Chondrocyte (in vitro differentiated cells): ENCODE results near the gene HSD3B2. TPM values are rescaled to one million over a fixed set of nuclear protein-coding genes. Genes with fewer than 3 reads are reported as not detected.

ENCODE experiments used
- DNase-seq: peaks from one replicate; pipeline ENCODE4 v3.0.0; 2021; ENCODE audit warnings: mixed read lengths, low spot score
- H3K27ac Mint-ChIP-seq: one replicate; pipeline ENCODE4 v1.8.0; 2021; ENCODE audit warnings: mild to moderate bottlenecking, moderate library complexity, mixed read lengths; ENCODE audit not compliant: unreplicated experiment
- H3K27me3 Mint-ChIP-seq: 2 replicates; pipeline ENCODE4 v1.8.0; 2021; ENCODE audit warnings: low read depth, mixed read lengths
- H3K36me3 Mint-ChIP-seq: 2 replicates; pipeline ENCODE4 v1.8.0; 2021; ENCODE audit warnings: low read depth, mixed read lengths
- H3K4me1 Mint-ChIP-seq: 2 replicates; pipeline ENCODE4 v1.8.0; 2021; ENCODE audit warnings: low read depth, mild to moderate bottlenecking, mixed read lengths
- H3K4me3 Mint-ChIP-seq: one replicate; pipeline ENCODE4 v1.8.0; 2021; ENCODE audit warnings: mild to moderate bottlenecking, moderate library complexity, mixed read lengths; ENCODE audit not compliant: unreplicated experiment
- H3K9me3 Mint-ChIP-seq: 2 replicates; pipeline ENCODE4 v1.8.0; 2021; ENCODE audit warnings: low read depth, mixed read lengths
- CTCF ChIP-seq: fragments of 200-600 bp; sonication (generic); IDR thresholded peaks from 2 replicates; pipeline ENCODE4 v1.5.0; 2021; ENCODE audit warnings: antibody characterized with exemption, mild to moderate bottlenecking, moderate library complexity
- total RNA-seq: library from RNA; stranded (reverse); gene quantifications from 3 replicates; pipeline ENCODE4 v1.2.1, GENCODE V29; 2021

Gene HSD3B2
- total RNA-seq, 1 donor from 2014 or later, result not detected

- no peak for DNase-seq
- TF ChIP-seq CTCF, result no peak
- H3K27me3 Mint-ChIP-seq, result peaks cover 25% of the 10 kb centered on the region
- no peak overlapping the region for H3K4me3 Mint-ChIP-seq
- no peak overlapping the region for H3K27ac Mint-ChIP-seq
- H3K36me3 Mint-ChIP-seq, result no peaks in the 10 kb centered on the region
- H3K9me3 Mint-ChIP-seq, result no peaks in the 10 kb centered on the region
- H3K4me1 Mint-ChIP-seq, result no peaks in the 10 kb centered on the region
Observed at GRCh38 chr1:119462964-119463363, 48.0 kb downstream of the HSD3B2 start.

GRCh38 chr1:119463569-119463968, 48.6 kb downstream of the HSD3B2 start:
- Mint-ChIP-seq H3K4me3 (no peak overlapping the region), H3K36me3 (no peaks in the 10 kb centered on the region), H3K4me1 (no peaks in the 10 kb centered on the region), H3K27ac (no peak overlapping the region), H3K9me3 (no peaks in the 10 kb centered on the region), H3K27me3 (peaks cover 28% of the 10 kb centered on the region)
- no peak for DNase-seq
- TF ChIP-seq CTCF, result no peak

GRCh38 chr1:119466445-119466844, 51.5 kb downstream of the HSD3B2 start:
- no peak for DNase-seq
- Mint-ChIP-seq H3K9me3 (no peaks in the 10 kb centered on the region), H3K4me3 (no peak overlapping the region), H3K27me3 (peaks cover 42% of the 10 kb centered on the region), H3K36me3 (peaks cover 4% of the 10 kb centered on the region), H3K4me1 (no peaks in the 10 kb centered on the region), H3K27ac (no peak overlapping the region)
- TF ChIP-seq CTCF, result no peak

GRCh38 chr1:119467219-119467618, 52.3 kb downstream of the HSD3B2 start:
- no peak for DNase-seq
- Mint-ChIP-seq H3K9me3 (no peaks in the 10 kb centered on the region), H3K4me1 (no peaks in the 10 kb centered on the region), H3K27ac (no peak overlapping the region), H3K36me3 (peaks cover 4% of the 10 kb centered on the region), H3K27me3 (peaks cover 44% of the 10 kb centered on the region), H3K4me3 (no peak overlapping the region)
- no peak for TF ChIP-seq CTCF

GRCh38 chr1:119467857-119468668, 53.1 kb downstream of the HSD3B2 start:
- DNase-seq, result no peak
- no peak for TF ChIP-seq CTCF
- no peak overlapping the region for H3K27ac Mint-ChIP-seq
- H3K4me1 Mint-ChIP-seq, result no peaks in the 10 kb centered on the region
- peaks cover 4% of the 10 kb centered on the region for H3K36me3 Mint-ChIP-seq
- H3K4me3 Mint-ChIP-seq, result no peak overlapping the region
- H3K9me3 Mint-ChIP-seq, result no peaks in the 10 kb centered on the region
- H3K27me3 Mint-ChIP-seq, result peaks cover 48% of the 10 kb centered on the region
